ENCODE data around the gene PPP6R3.

- TF ChIP-seq CTCF (IDR thresholded peaks at IDR 0.05; ENCODE audit: extremely low read depth in 1 of 2, insufficient read depth in 1 of 2, low read depth in 1 of 2, low read length in 2 of 2) (no peak), EZH2 (IDR thresholded peaks at IDR 0.05; ENCODE audit: borderline replicate concordance, low read depth, low read length, severe bottlenecking) (no peak), MAX (IDR thresholded peaks at IDR 0.05; ENCODE audit: insufficient read depth, insufficient read length) (no peak), FOS (IDR thresholded peaks at IDR 0.05; ENCODE audit: borderline replicate concordance, insufficient read depth, low read length) (no peak), MYC (IDR thresholded peaks at IDR 0.05; ENCODE audit: low read depth, low read length) (no peak), POLR2AphosphoS5 (IDR thresholded peaks at IDR 0.05; ENCODE audit: insufficient read depth, low read depth, low read length) (no peak), POLR2A (IDR thresholded peaks at IDR 0.05; ENCODE audit: low read depth, low read length) (no peak)
These were observed 65.4 kb downstream of the PPP6R3 start for GRCh38 chr11:68525930-68526329.

All from endothelial cell of umbilical vein (primary cell).